GM21515 (cell line): ENCODE results near the gene LRRN4.
"Not testable (repeated sequence)": the region's sequence is repeated elsewhere in the genome, so short reads cannot be mapped to it uniquely, and the experiment has no call there.

ENCODE experiments used
- ATAC-seq: cut with Tn5 transposase; IDR thresholded peaks from one replicate; pipeline ENCODE4 v1.9.1; 2021; ENCODE audit not compliant: unreplicated experiment

LRRN4 gene

DNA sequence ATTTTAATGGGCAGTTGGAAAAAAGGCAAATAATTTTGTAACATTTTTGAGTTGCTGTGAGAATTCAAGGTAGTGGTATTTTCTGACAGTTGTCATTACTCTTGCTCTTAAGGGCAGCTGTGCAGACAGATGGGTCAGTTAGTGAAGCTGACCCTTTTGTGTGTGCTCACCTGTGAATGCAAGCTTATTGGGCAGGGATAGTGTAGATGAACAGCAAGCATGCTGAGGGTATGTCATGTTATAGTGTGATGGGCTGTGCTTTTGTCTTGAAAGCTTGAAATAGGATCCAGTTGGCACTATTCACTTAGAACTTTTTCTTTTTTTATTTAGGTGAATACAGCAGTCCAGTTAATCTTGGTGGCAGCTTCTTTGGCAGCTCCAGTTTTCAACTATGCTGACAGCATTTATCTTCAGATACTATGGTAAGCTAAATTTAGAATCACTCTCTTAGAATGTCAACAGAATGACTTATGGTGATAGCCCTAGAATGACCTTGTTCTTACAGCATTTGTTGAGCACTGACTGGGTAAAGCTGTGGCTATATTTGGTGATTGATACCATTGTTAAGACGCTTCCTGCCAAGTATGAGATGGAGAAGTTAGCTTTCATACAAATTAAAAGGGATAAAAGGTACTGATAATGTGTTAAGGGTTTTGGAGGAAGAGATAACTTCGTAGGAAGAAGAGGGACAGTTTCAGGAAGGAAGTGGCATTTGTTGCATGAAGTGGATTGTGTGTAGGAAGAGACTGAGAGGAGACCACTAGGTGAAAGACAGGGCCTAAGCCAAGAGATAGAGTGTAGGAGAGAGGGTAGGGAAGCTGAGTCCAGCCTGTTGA is 19.5 kb downstream of the LRRN4 start:
- no peak for ATAC-seq

DNA sequence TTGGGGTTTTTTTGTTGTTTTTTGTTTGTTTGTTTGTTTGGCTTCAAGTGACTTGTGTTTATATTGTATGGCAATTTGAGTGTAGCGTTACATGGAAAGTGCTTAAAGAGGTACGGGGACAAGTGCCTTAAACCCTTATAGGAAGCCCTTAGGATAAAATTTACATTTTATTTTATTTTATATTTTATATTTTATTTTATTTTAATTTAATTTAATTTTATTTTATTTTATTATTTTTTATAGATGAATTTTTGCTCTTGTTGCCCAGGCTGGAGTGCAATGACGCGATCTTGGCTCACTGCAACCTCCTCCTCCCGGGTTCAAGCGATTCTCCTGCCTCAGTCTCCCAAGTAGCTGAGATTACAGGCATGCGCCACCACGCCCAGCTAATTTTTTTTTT is 21.0 kb downstream of the LRRN4 start:
- ATAC-seq = not testable (repeated sequence)

DNA sequence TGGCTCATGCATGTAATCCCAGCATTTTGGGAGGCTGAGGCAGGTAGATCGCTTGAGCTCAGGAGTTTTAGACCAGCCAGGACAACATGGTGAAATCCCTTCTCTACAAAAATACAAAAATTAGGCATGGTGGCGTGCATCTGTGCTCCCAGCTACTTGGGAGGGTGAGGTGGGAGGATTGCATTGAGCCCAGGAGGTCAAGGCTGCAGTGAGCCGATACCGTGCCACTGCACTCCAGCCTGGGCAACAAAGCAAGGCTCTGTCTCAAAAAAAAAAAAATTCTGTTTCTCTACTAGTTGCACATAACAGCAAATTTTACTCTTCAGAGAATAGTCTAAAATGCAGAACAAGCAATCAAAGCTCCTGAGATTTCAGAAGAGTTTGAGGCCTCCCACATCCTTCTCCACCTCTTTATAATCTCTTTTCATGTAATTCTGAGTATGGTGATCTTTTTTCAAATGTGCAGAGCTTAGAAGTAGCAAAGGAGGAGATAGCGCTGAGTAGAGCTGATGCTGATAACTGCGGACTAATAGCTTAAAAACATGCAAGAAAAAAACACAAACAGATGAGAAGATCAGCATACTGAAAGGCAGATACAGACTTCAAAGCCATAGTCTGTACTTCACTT is 23.3 kb downstream of the LRRN4 start:
- ATAC-seq = no peak

DNA sequence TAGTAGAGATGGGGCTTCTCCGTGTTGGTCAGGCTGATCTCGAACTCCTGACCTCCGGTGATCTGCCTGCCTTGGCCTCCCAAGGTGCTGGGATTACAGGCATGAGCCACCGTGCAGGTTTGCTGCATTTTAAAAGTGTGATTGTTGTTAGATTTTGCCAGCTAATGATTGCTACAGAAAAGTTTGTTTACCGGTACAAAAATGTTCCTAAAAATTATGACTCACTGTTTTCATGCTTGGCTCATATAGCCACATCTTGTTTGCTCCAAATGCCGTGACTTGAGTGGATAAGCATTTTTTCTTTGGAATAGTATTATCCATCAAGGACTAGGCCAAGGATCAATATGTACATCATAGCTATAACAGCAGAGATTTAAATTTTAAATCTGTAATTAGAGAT is 24.3 kb downstream of the LRRN4 start:
- no peak for ATAC-seq

DNA sequence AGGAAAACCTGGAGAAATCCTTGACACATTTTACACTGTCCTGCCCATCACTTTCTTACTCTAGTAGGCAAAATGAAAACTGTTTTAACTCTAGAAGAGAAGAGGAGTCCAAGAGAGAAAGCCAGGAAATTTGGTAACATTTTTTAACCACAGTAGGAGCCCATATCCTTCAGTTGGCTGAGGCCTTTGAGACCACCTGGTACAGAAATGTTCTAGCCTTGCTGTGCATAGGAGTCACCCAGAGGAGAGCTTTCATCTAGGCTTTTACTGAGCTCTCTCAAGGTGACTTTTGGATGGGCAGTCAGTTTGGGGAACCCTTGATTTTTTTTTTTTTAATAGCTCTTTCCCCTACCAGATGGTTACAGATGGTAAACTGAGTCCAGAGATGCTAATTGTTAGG is 25.0 kb downstream of the LRRN4 start:
- ATAC-seq = no peak

DNA sequence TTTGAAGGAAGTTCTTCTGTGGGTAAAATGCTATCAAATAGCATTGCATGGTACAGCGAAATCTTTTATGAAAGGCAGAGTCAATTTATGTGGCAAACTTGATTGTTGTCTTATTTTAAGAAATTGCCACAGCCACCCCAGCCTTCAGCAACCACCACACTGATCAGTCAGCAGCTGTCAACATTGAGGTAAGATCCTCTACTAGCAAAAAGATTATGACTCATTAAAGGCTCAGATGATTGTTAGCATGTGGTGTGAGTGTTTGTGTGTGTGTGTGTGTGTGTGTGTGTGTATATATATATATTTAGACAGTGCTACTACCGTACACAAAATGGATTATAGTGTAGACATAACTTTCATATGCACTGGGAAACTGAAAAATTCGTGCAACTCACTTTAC is 27.8 kb downstream of the LRRN4 start:
- no peak for ATAC-seq

DNA sequence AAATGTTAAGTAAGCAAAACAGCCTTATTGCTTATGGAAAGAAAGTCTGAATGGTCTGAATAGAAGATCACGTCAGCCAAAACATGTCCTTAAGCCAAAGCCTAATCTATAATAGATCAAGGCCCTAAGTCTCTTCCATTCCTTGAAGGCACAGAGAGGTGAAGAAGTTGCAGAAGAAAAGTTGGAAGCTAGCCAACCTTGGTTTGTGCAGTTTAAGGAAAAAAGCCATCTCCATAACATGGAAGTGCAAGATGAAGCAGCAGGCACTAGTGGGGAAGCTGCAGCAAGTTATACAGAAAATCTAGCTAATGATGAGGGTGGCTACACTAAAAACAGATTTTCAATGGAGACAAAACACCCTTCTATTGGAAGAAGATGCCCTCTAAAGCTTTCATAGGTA is 29.1 kb downstream of the LRRN4 start:
- ATAC-seq = no peak

DNA sequence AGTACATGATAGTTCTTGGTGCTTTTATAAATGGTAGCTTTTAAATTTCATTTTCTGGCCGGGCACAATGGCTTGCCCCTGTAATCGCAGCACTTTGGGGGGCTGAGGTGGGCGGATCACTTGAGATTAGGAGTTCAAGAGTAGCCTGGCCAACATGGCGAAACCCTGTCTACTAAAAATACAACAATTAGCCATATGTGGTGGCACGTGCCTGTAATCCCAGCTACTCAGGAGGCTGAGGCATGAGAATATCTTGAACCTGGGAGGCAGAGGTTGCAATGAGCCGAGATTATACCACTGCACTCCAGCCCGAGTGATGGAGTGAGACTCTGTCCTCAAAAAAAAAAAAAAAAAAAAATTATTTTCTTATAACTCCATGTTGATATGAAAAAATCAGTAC is 36.0 kb downstream of the LRRN4 start:
- ATAC-seq = no peak

DNA sequence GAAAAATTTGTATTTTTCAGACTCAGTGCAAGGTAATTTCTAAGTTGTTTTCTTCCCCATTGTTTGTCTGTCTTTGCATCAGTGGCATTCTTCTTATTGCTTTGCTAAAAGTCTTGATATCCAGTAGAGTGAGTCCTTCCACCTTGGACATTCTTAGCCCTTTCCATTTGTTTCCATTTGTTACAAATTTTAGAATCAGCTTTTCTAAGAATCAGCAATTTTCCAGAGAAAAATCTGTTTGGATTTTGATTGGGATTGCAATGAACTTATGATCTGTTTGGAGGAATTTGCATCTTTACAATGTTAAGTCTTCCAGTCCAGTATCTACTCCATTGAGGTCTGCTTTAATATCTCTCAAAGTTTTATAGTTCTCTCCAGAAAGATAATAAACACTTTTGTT is 36.4 kb downstream of the LRRN4 start:
- no peak for ATAC-seq

DNA sequence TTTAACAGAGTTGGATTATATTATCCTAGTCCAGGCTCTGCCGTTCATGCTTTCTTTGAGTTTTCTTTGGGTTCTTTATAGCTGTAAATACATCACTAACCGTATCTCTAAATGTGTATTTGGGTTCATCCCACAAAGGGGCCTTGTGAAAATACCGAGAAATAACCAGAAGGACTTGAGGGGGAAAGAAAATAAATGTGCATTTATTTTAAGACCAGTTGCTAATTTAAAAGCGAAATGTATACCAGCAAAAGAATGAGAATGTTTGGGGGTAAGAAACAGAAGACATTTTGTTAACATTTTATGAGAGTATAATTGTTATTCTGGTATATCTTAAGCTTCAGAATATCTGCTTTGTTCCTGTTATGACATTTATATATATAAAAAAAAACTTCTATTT is 38.9 kb downstream of the LRRN4 start:
- ATAC-seq = no peak

DNA sequence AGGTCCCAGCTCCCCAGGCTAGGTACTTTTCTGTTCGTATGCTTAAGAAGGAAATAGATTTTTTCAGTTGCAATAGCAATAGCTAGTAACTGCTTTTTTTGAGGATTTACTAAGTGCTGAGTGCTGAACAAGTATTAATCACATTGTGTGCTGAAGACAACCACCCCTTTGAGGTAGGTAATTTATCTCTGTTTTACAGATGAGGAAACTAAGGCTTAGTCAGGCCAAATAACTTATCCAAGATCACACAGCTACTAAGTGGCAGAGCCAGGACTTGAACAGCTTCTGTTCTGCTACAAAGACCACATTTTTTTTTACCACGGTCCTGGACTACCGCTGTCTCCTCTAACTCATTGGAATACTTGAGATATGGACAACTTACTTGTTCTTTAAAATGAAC is 39.8 kb downstream of the LRRN4 start:
- ATAC-seq = no peak

DNA sequence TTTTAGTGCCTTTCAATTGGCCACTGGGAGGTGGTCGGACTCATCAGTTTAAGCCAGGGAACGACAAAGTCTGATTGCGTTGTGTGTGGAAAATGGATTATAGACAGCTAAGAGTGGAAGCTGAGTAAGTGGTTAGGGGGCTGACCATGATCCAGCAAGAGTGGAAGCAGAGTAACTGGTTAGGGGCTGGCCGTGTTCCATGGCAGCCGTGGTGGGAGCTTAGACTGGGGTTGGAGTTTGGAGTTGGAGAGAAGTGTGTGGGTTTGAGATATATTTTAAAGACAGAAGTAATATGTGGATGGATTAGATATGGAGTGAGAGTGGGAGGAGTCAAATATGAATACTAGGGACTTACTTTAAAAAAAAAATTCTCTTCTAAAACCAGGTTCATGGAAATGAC is 41.7 kb downstream of the LRRN4 start:
- no peak for ATAC-seq

DNA sequence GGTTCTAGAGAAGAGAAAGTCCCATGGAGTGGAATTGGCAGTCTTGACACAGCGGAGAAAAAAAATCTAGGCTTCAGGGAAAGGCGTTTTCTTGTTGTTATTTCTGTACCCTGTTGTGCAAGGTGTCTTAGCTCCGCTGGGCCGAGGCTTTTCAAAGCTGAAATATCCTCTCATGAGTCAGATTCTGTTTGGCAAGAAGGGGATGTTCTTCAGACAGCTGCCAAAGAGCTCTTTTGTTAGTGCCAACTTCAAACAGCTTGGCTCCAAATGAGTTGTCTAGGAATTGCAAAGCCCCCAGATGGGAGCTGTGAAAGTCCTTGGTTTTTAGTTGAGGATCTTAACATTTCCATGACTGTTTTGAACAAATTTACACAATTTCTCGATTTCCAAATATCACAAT is 45.6 kb downstream of the LRRN4 start:
- ATAC-seq = no peak

DNA sequence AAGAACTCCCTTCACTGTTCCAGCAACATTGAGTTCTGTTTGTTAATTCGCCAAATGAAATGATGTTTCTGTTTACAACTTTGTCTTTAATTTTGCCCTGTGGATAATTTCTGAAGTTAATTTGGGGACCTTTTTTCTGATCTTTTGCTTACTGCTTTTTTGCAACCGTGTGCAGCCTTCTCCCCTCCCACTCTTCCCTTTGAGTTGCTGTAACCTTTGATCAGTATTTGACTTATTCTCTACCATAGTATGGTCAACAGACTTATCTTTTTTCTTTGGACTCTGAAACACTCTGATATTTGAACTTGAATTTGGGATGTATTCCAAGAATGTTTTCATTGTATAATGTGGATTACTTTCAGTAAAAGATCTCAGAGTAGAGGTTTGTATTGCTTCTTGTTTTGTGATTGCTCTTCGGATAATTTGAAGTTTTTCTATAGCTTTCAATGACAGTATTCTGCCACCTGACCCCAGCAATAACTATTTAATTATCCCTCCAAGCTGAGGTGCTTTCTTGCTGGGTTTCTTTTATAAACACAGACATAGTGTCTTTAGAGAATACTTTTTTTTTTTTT is 46.2 kb downstream of the LRRN4 start:
- ATAC-seq = no peak

DNA sequence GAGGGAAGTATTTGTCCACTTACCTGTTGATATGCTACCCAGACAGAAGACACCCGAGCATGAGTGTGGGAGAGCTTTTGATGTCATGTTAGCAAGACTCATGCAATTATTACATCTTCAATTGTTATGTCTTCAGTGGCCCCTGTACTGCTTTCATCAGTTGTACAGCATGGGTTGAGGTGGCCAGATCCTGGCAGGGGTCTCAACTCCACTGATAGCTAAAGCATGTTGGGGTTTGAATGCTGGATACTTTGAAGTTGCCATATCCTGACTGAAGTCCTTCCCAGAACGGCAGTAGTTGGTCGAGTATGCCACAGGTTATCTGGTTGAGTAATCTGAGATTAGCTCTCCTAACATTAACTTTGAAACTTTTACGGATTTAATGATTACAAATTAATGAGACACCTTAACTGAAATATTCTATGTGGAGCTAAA is 46.7 kb downstream of the LRRN4 start:
- ATAC-seq = no peak

DNA sequence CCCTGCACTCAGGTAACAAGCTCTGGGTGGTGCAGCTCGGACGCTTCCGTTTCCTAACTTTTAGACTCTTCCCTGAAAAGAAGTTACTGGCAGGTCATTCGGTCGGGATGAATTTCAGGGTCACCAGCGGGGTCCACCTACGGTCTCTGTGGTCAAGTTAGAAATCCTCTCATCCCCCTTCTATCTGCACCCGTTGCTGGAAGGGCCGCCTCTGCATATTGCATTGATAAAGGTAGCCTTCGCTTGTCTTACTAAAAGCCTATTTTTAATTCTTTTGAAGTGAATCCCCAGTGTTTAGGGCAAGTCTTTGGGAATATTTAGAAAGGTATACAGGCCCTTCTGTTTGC is 47.3 kb downstream of the LRRN4 start:
- ATAC-seq = no peak

DNA sequence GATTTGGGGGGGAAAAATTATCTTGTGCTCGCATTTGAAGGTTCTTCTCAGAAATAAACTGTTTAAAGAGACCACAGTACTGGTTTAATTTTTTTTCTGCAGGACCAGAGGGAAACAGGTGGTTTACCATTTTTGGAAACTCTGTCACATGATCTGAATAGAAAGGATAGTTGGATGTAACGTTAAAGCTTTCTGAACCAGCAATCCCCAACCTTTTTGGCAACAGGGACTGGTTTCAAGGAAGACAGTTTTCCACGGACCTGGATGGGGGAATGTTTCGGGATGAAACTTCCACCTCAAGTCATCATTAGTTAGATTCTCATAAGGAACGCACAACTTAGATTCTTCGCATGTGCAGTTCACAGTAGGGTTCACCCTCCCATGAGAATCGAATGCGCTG is 53.0 kb downstream of the LRRN4 start:
- ATAC-seq = no peak

DNA sequence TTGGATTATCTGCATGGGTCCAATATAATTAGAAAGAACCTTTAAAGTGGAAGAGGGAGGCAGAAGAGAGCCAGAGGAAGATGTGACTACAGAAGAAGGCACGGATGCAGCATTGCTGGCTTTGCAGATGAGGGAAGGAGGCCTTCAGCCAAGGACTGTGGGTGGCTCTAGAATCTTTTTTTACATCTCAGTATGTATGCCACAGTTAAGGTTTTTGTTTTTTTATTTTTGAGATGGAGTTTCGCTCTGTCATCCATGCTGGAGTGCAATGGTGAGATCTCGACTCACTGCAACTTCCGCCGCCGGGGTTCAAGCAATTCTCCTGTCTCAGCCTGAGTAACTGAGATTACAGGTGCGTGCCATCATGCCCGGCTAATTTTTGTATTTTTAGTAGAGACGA is 54.1 kb downstream of the LRRN4 start:
- no peak for ATAC-seq

DNA sequence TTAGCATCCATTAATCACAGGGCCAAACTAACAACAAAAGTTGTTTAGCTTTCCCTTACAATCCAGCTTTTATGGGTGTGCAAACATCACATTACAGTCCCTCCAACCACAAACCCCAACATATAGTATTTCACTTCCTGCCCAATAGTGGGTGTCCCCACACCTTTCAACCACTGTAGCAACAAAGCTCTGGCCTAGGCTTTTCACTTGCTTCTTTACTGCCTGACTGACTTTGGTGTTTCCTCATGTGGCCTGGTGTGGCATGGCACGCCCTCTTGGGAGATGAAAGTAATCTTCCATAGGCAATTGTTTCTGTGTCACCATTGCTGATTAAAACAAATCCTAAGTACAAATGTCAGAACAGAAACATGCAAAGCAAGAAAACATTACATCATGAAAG is 57.1 kb downstream of the LRRN4 start:
- peak; percentile 95 for ATAC-seq

DNA sequence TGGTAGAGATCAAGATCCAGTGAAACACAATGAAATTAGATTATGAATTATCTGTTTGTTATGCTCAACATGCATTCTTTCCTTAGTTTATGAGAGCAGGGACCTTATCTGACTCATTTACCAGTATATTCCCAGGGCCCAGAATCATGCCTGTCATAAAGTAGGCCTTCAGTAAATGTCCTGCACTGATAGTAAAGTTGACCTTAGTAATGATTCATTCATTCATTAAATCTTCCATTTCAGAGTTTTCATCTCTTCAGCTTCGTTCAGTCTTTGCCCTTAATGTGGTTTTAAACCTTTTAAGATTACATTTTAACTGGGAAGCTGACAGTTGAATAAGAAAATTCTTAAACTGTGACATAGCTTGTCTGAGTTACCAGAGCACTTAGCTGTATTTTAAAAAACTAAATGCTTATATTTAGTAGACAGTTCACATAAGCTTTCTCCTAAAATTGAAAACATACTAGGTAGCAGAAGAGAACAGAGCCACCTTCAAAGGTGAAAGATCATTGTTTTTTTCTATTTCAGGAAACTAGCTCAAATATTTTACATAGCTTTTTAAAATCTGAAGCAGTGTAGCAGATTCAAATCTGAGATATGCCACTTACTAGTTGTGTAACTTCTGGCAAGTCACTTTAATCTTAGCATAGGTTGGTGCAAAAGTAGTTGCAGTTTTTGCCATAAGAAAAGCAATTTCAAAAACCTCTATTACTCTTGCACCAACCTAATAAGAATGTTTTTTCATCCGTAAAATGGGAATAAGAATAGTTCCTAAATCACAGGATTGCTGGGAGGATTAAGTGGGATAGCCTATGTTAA is 62.0 kb downstream of the LRRN4 start:
- no peak for ATAC-seq

DNA sequence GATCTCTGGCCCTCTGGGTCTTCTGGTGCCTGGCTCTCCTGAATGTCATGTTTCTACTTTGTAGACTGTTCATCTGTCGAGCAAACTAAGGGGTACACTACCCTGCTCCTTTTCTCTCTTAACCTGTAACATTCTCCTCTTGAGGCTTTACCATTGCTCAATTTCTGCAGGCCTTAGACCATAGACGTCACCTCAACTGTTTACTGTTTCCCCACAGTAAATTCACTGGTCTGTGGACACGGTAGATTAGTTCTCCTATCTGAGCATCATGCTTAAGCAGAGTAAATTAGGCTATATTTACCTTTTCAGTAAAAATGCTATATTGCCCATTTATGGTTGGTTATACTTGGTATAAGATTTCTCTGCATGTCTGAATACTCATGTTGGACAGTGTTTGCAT is 62.9 kb downstream of the LRRN4 start:
- no peak for ATAC-seq
